ENCODE data around the gene OTUD7B. TPM values are rescaled to one million over a fixed set of nuclear protein-coding genes. Genes with fewer than 3 reads are reported as not detected.

The OTUD7B gene
- total and polyA plus RNA-seq, 2 donors from 2014 or later: 3.4 to 28.1 TPM

- H3K4me3 ChIP-seq (ENCODE audit: low read length in 3 of 3): no peak overlapping the region
- FAIRE-seq (no peak), DNase-seq (no peak)
- H3K9ac ChIP-seq (ENCODE audit: low read length in 3 of 3): no peak overlapping the region
- intact Hi-C loops (cut with DNase I): no loop called here
- H3K27ac ChIP-seq (ENCODE audit: low read depth in 2 of 2, low read length in 2 of 2): no peak overlapping the region
- no peaks in the 10 kb centered on the region for H3K9me3 ChIP-seq (ENCODE audit: control insufficient read depth in 2 of 3, insufficient read depth in 1 of 3, low read length in 3 of 3)
- peaks cover 0 to 10% (median 3%) of the 10 kb centered on the region in 3 donors for H3K4me1 ChIP-seq (ENCODE audit: control insufficient read depth in 2 of 3, insufficient read depth in 2 of 3, low read depth in 1 of 3, low read length in 3 of 3)
- TF ChIP-seq CTCF (IDR thresholded peaks at IDR 0.05; ENCODE audit: borderline replicate concordance, extremely low read depth, insufficient read depth): no peak
- H3K36me3 ChIP-seq (ENCODE audit: control insufficient read depth in 2 of 3, insufficient read depth in 3 of 3, low read length in 3 of 3): no peaks in the 10 kb centered on the region
- no peaks in the 10 kb centered on the region for H3K27me3 ChIP-seq (ENCODE audit: control insufficient read depth, insufficient read depth, low read length)
Observed at GRCh38 chr1:149997585-149998262, 12.8 kb downstream of the OTUD7B start.

- DNase-seq (no peak), FAIRE-seq (no peak)
- Histone ChIP-seq H3K9me3 (ENCODE audit: control insufficient read depth in 2 of 3, insufficient read depth in 1 of 3, low read length in 3 of 3) (no peaks in the 10 kb centered on the region), H3K4me3 (ENCODE audit: low read length in 3 of 3) (no peak overlapping the region), H3K9ac (ENCODE audit: low read length in 3 of 3) (no peak overlapping the region), H3K27me3 (ENCODE audit: control insufficient read depth, insufficient read depth, low read length) (no peaks in the 10 kb centered on the region), H3K27ac (ENCODE audit: low read depth in 2 of 2, low read length in 2 of 2) (no peak overlapping the region), H3K36me3 (ENCODE audit: control insufficient read depth in 2 of 3, insufficient read depth in 3 of 3, low read length in 3 of 3) (no peaks in the 10 kb centered on the region), H3K4me1 (ENCODE audit: control insufficient read depth in 2 of 3, insufficient read depth in 2 of 3, low read depth in 1 of 3, low read length in 3 of 3) (peaks cover 0 to 10% (median 3%) of the 10 kb centered on the region in 3 donors)
- TF ChIP-seq CTCF (IDR thresholded peaks at IDR 0.05; ENCODE audit: borderline replicate concordance, extremely low read depth, insufficient read depth): no peak
- intact Hi-C loops (cut with DNase I): no loop called here
Observed at GRCh38 chr1:149995927-149996326, 14.6 kb downstream of the OTUD7B start.

- Histone ChIP-seq H3K36me3 (ENCODE audit: control insufficient read depth in 2 of 3, insufficient read depth in 3 of 3, low read length in 3 of 3) (no peaks in the 10 kb centered on the region), H3K9me3 (ENCODE audit: control insufficient read depth in 2 of 3, insufficient read depth in 1 of 3, low read length in 3 of 3) (no peaks in the 10 kb centered on the region), H3K4me3 (ENCODE audit: low read length in 3 of 3) (no peak overlapping the region), H3K4me1 (ENCODE audit: control insufficient read depth in 2 of 3, insufficient read depth in 2 of 3, low read depth in 1 of 3, low read length in 3 of 3) (peaks cover 0 to 10% (median 3%) of the 10 kb centered on the region in 3 donors), H3K27ac (ENCODE audit: low read depth in 2 of 2, low read length in 2 of 2) (no peak overlapping the region), H3K9ac (ENCODE audit: low read length in 3 of 3) (no peak overlapping the region), H3K27me3 (ENCODE audit: control insufficient read depth, insufficient read depth, low read length) (no peaks in the 10 kb centered on the region)
- no peak for TF ChIP-seq CTCF (IDR thresholded peaks at IDR 0.05; ENCODE audit: borderline replicate concordance, extremely low read depth, insufficient read depth)
- FAIRE-seq (no peak), DNase-seq (no peak)
- intact Hi-C loops (cut with DNase I): no loop called here
Observed at GRCh38 chr1:149993764-149994163, 16.8 kb downstream of the OTUD7B start.
